MCF 10A (cell line): ENCODE data around the gene AGTPBP1. TPM values are rescaled to one million over a fixed set of nuclear protein-coding genes. Genes with fewer than 3 reads are reported as not detected.

Experiments
- BruUV-seq: library from RNA; stranded (reverse); fragments of 400-500 nt; replicated peaks from 2 replicates; lab custom pipeline; 2021; lab: Mats Ljungman, UMichigan
- CTCF ChIA-PET: fragments of 300-600 bp; sonication (Branson Sonifier 250); formaldehyde crosslinking; extraction: SDS; loops from one replicate; lab custom pipeline; 2021; ENCODE audit warnings: antibody characterized with exemption, inconsistent platforms; lab: Yijun Ruan, JAX
- POLR2A ChIA-PET: fragments of 300-600, 350-650 bp; sonication (Branson Sonifier 250); formaldehyde crosslinking; extraction: SDS; loops from one replicate; lab custom pipeline; 2020; ENCODE audit warnings: antibody characterized with exemption, inconsistent platforms; lab: Yijun Ruan, JAX
- DNase-seq: peaks from one replicate; pipeline ENCODE4 v3.0.0-alpha.2; 2018; ENCODE audit not compliant: unreplicated experiment
- H3K27ac Mint-ChIP-seq: one replicate; pipeline ENCODE4 v1.8.0; 2022; ENCODE audit warnings: mild to moderate bottlenecking, low read depth, mixed read lengths; ENCODE audit not compliant: unreplicated experiment
- H3K27me3 Mint-ChIP-seq: one replicate; pipeline ENCODE4 v1.8.0; 2022; ENCODE audit warnings: mixed read lengths; ENCODE audit not compliant: insufficient read depth, unreplicated experiment
- H3K36me3 Mint-ChIP-seq: one replicate; pipeline ENCODE4 v1.8.0; 2022; ENCODE audit warnings: mild to moderate bottlenecking, moderate library complexity, mixed read lengths; ENCODE audit not compliant: insufficient read depth, unreplicated experiment
- H3K4me1 Mint-ChIP-seq: one replicate; pipeline ENCODE4 v1.8.0; 2022; ENCODE audit warnings: mixed read lengths; ENCODE audit not compliant: insufficient read depth, unreplicated experiment
- H3K4me3 Mint-ChIP-seq: one replicate; pipeline ENCODE4 v1.8.0; 2022; ENCODE audit warnings: mild to moderate bottlenecking, moderate library complexity, mixed read lengths; ENCODE audit not compliant: unreplicated experiment
- H3K9me3 Mint-ChIP-seq: one replicate; pipeline ENCODE4 v1.8.0; 2022; ENCODE audit warnings: mixed read lengths; ENCODE audit not compliant: unreplicated experiment
- intact Hi-C: fragments of 100-400 bp; cut with micrococcal nuclease; formaldehyde crosslinking; loops from 2 replicates; pipeline ENCODE4 v1.14.1; 2022
- total RNA-seq: library from RNA; stranded (reverse); gene quantifications from 2 replicates; pipeline ENCODE4 v1.2.3, GENCODE V29; 2022
- TF ChIP-seq, protein P1 (sequence below): fragments of 200-600 bp; IDR thresholded peaks from one replicate; pipeline ENCODE4 v1.8.0; 2022; ENCODE audit warnings: antibody characterized with exemption, mild to moderate bottlenecking; ENCODE audit not compliant: unreplicated experiment

The AGTPBP1 gene
- total RNA-seq, 1 experiment from 2014 or later = 27.2 TPM

DNA sequence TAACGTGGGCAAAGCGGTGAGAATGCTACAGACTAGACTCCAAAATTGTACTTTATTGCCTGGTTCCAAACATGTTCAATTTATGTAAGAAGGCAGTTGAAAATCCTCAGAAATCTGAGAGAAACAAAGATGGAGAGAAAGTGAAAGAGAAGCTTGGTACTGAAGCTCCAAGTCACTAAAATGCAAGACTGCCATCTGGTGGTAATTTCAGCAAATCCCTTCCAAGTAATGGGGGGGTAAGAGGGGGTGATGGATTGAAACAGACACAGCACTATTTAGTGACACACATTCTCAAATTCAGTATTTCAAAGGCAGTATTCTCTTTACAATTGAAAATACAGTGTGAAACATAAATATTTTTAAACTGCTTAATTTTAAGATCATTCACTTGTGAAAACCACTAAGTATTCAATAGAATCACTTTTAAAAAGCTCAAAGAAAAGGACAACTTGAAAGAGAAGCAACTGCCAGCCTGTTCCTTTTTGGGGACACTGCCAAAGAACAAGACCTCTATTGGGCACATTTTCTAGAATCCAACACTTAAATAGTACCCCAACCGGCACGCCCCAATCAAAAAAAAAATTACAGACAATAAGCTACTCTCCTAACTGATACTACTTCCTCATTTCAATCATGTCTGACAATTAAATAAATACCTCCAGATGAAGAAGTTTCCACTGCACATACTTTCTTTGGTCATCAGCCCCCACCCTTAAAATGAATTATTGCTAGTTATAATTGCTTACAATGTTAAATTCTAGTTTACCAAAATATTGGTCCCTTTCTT is 131.5 kb downstream of the AGTPBP1 start:
- ChIA-PET POLR2A (interaction anchor here (0.8 to 2.3 kb wide), 5 partner anchors 93 to 1213 kb away, joined by 3 to 13 read pairs (median 3); no protein-coding TSS in a partner anchor), CTCF (interaction anchor here (0.6 to 2.7 kb wide), 46 partner anchors 10 to 1673 kb away, joined by 3 to 22 read pairs (median 3); no protein-coding TSS in a partner anchor)
- Mint-ChIP-seq H3K4me1 (peaks cover 6% of the 10 kb centered on the region), H3K27me3 (no peaks in the 10 kb centered on the region), H3K36me3 (no peaks in the 10 kb centered on the region), H3K27ac (peak overlapping the region; percentile 61), H3K9me3 (no peaks in the 10 kb centered on the region), H3K4me3 (peak overlapping the region; percentile 69)
- BruUV-seq = no TSS peak
- peak; percentile 78 for DNase-seq
- TF ChIP-seq, protein P1, sequence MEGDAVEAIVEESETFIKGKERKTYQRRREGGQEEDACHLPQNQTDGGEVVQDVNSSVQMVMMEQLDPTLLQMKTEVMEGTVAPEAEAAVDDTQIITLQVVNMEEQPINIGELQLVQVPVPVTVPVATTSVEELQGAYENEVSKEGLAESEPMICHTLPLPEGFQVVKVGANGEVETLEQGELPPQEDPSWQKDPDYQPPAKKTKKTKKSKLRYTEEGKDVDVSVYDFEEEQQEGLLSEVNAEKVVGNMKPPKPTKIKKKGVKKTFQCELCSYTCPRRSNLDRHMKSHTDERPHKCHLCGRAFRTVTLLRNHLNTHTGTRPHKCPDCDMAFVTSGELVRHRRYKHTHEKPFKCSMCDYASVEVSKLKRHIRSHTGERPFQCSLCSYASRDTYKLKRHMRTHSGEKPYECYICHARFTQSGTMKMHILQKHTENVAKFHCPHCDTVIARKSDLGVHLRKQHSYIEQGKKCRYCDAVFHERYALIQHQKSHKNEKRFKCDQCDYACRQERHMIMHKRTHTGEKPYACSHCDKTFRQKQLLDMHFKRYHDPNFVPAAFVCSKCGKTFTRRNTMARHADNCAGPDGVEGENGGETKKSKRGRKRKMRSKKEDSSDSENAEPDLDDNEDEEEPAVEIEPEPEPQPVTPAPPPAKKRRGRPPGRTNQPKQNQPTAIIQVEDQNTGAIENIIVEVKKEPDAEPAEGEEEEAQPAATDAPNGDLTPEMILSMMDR = peak; percentile 61
- intact Hi-C loops = loop anchor here (1.0 to 5.0 kb wide), 5 partner anchors 102 to 1213 kb away; no protein-coding TSS in a partner anchor

DNA sequence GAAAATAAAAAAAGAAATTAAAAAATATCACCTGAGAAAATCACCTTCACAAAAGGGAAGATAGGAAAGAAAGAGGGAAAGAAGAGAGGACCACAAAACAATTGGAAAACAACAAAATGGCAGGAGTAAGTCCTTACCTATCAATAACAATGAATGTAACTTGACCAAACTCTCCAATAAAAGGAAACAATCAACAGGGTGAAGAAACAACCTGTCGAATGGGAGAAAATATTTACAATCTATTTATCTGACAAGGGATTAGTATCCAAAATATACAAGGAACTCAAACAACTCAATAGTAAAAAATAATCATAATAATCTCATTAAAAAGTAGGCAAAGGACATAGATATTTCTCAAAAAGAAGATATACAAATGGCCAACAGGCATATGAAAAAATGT is 135.8 kb downstream of the AGTPBP1 start:
- H3K27ac Mint-ChIP-seq = no peak overlapping the region
- intact Hi-C loops = no loop called here
- H3K36me3 Mint-ChIP-seq = no peaks in the 10 kb centered on the region
- no peaks in the 10 kb centered on the region for H3K9me3 Mint-ChIP-seq
- TF ChIP-seq, protein P1 = no peak
- no peak for DNase-seq
- no TSS peak for BruUV-seq
- H3K4me3 Mint-ChIP-seq = no peak overlapping the region
- POLR2A ChIA-PET = no interaction called here
- CTCF ChIA-PET = no interaction called here
- peaks cover 6% of the 10 kb centered on the region for H3K4me1 Mint-ChIP-seq
- H3K27me3 Mint-ChIP-seq = no peaks in the 10 kb centered on the region

DNA sequence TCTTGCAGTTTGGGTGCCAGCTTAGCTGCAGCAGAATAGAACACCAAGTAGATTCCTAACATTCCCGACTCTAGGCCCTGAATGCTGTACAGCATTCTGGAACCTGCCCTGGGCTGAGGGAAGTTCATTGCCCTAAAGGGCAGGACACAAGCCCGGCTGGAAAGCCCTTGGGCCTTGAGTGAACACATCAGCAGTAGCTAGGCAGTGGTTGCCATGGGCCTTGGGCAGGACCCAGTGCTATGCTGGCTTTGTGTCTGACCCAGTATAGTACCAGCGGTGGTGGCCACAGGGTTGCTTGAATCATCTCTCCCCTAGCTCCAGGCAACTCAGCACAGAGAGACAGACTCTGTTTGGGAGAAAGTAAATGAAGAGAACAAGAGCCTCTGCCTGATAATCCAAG is 137.8 kb downstream of the AGTPBP1 start:
- CTCF ChIA-PET = interaction anchor here (1.0 kb wide), 1 partner anchor 15 kb away, joined by 4 read pairs; no protein-coding TSS in a partner anchor
- no TSS peak for BruUV-seq
- no peak for DNase-seq
- Mint-ChIP-seq H3K36me3 (no peaks in the 10 kb centered on the region), H3K4me1 (peaks cover 10% of the 10 kb centered on the region), H3K4me3 (no peak overlapping the region), H3K27me3 (no peaks in the 10 kb centered on the region), H3K27ac (no peak overlapping the region), H3K9me3 (no peaks in the 10 kb centered on the region)
- TF ChIP-seq, protein P1 = no peak
- POLR2A ChIA-PET = no interaction called here
- intact Hi-C loops = no loop called here

DNA sequence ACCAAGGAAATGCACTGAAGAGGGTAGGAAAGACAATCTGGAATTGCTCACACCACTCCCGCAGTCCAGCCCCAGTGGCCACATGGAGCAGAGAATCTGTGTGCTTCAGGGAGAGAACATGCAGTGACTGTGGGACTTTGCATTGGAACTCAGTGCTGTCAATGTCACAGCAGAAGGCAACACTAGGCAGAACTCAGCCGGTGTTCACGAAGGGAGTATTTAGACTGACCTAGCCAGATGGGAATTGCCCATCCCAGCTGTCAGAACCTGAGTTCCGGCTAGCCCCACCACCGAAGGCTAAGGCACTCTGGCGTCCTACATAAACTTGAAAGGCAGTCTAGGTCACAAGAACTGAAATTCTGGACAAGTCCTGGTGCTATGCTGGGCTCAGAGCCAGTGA is 139.0 kb downstream of the AGTPBP1 start:
- POLR2A ChIA-PET = no interaction called here
- H3K36me3 Mint-ChIP-seq = peaks cover under 1% of the 10 kb centered on the region
- no peak for DNase-seq
- intact Hi-C loops = no loop called here
- no peak overlapping the region for H3K27ac Mint-ChIP-seq
- TF ChIP-seq, protein P1 = no peak
- no peaks in the 10 kb centered on the region for H3K9me3 Mint-ChIP-seq
- BruUV-seq = no TSS peak
- peaks cover 10% of the 10 kb centered on the region for H3K4me1 Mint-ChIP-seq
- no peaks in the 10 kb centered on the region for H3K27me3 Mint-ChIP-seq
- CTCF ChIA-PET = interaction anchor here (0.6 kb wide), 1 partner anchor 617 kb away, joined by 3 read pairs; no protein-coding TSS in a partner anchor
- H3K4me3 Mint-ChIP-seq = no peak overlapping the region
